BLaER1 treated with 17β-estradiol and CSF1 and Interleukin-3, amounts not matched to agents 10 nM and 100 nM (cell line): ENCODE data around the gene CORO2A.
"Not testable (repeated sequence)": the region's sequence is repeated elsewhere in the genome, so short reads cannot be mapped to it uniquely, and the experiment has no call there.

Source experiments
- H3K27ac ChIP-seq, 11 experiments: shearing (Covaris generic); formaldehyde crosslinking; 2 replicates each; pipeline ENCODE4 v1.8.1; 2022
- H3K27me3 ChIP-seq, 11 experiments: shearing (Covaris generic); formaldehyde crosslinking; 2 replicates each; pipeline ENCODE4 v1.8.1; 2022
- H3K36me3 ChIP-seq, 11 experiments: shearing (Covaris generic); formaldehyde crosslinking; 2 replicates each; pipeline ENCODE4 v1.8.1; 2022
- H3K4me1 ChIP-seq, 10 experiments: shearing (Covaris generic); formaldehyde crosslinking; 2 replicates each; pipeline ENCODE4 v1.8.1; 2022
- H3K4me2 ChIP-seq, 11 experiments: shearing (Covaris generic); formaldehyde crosslinking; 2 replicates each; pipeline ENCODE4 v1.8.1; 2022
- H3K4me3 ChIP-seq, 10 experiments: shearing (Covaris generic); formaldehyde crosslinking; 2 replicates each; pipeline ENCODE4 v1.8.1; 2022
- H3K9ac ChIP-seq, 11 experiments: shearing (Covaris generic); formaldehyde crosslinking; 2 replicates each; pipeline ENCODE4 v1.8.1; 2022
- H3K9me3 ChIP-seq, 11 experiments: shearing (Covaris generic); formaldehyde crosslinking; replicated peaks in 1 of 11; 2 replicates each; pipeline ENCODE4 v1.8.1; 2022
- H4K20me1 ChIP-seq, 11 experiments: shearing (Covaris generic); formaldehyde crosslinking; 2 replicates each; pipeline ENCODE4 v1.8.1; 2022
- Cebpa-rat ChIP-seq, 11 experiments: shearing (Covaris generic); IDR thresholded peaks; 2 replicates each; pipeline ENCODE4 v1.8.1; 2022

Gene CORO2A

GRCh38 chr9:98083566-98084183 lies 108.8 kb downstream of the CORO2A start:
- Histone ChIP-seq H4K20me1 (peaks cover 0 to 58% (median 3%) of the 10 kb centered on the region in 11 experiments; a peak in 7 of 22 replicates), H3K9ac (0 out of 22 replicates have a peak overlapping the region, but pooled peaks of 1 of the 11 experiments have one; percentile 18), H3K4me2 (peak overlapping the region in 3 of 11 experiments; percentile 31 to 51 (median 46); a peak in 4 of 22 replicates), H3K36me3 (peaks cover 65 to 92% (median 81%) of the 10 kb centered on the region in 11 experiments), H3K9me3 (peaks cover 0 to 8% (median 0%) of the 10 kb centered on the region in 11 experiments; a peak in 4 of 22 replicates), H3K4me3 (no peak overlapping the region), H3K27me3 (no peaks in the 10 kb centered on the region), H3K27ac (no peak overlapping the region), H3K4me1 (peaks cover 15 to 39% (median 26%) of the 10 kb centered on the region in 10 experiments)
- no peak for TF ChIP-seq Cebpa-rat (IDR thresholded peaks at IDR 0.05)

GRCh38 chr9:98083061-98083501 lies 109.4 kb downstream of the CORO2A start:
- TF ChIP-seq Cebpa-rat (IDR thresholded peaks at IDR 0.05): no peak
- Histone ChIP-seq H3K36me3 (peaks cover 71 to 97% (median 87%) of the 10 kb centered on the region in 11 experiments), H3K9me3 (peaks cover 0 to 8% (median 0%) of the 10 kb centered on the region in 11 experiments; a peak in 4 of 22 replicates), H3K27ac (no peak overlapping the region; a peak in 1 of 22 replicates), H4K20me1 (peaks cover 0 to 58% (median 3%) of the 10 kb centered on the region in 11 experiments; a peak in 7 of 22 replicates), H3K4me2 (peak overlapping the region in 3 of 11 experiments; percentile 31 to 51 (median 46); a peak in 5 of 22 replicates), H3K9ac (no peak overlapping the region), H3K27me3 (no peaks in the 10 kb centered on the region), H3K4me1 (peaks cover 15 to 39% (median 26%) of the 10 kb centered on the region in 10 experiments), H3K4me3 (no peak overlapping the region)

- Histone ChIP-seq H3K36me3 (peaks cover 83 to 97% (median 89%) of the 10 kb centered on the region in 11 experiments), H3K9ac (peak overlapping the region in 4 of 11 experiments; percentile 20 to 50 (median 44); a peak in 5 of 22 replicates), H3K27ac (peak overlapping the region in 4 of 11 experiments; percentile 15 to 60 (median 35); a peak in 5 of 22 replicates), H3K4me3 (peak overlapping the region in 1 of 10 experiments; percentile 2; a peak in 1 of 20 replicates), H3K9me3 (no peaks in the 10 kb centered on the region), H3K27me3 (no peaks in the 10 kb centered on the region), H4K20me1 (peaks cover 0 to 45% (median 3%) of the 10 kb centered on the region in 11 experiments; a peak in 7 of 22 replicates), H3K4me2 (peak overlapping the region in 5 of 11 experiments; percentile 13 to 55 (median 46); a peak in 8 of 22 replicates), H3K4me1 (peaks cover 12 to 39% (median 20%) of the 10 kb centered on the region in 10 experiments)
- TF ChIP-seq Cebpa-rat (IDR thresholded peaks at IDR 0.05): no peak
These were observed 110.8 kb downstream of the CORO2A start for GRCh38 chr9:98081477-98082219.

- Histone ChIP-seq H3K27me3 (no peaks in the 10 kb centered on the region), H3K4me2 (peak overlapping the region in 4 of 11 experiments; percentile 24 to 55 (median 46); a peak in 7 of 22 replicates), H4K20me1 (peaks cover 0 to 36% (median under 1%) of the 10 kb centered on the region in 11 experiments; a peak in 7 of 22 replicates), H3K4me1 (peaks cover 7 to 41% (median 15%) of the 10 kb centered on the region in 10 experiments), H3K4me3 (no peak overlapping the region), H3K27ac (peak overlapping the region in 3 of 11 experiments; percentile 22 to 60 (median 48); a peak in 4 of 22 replicates), H3K9me3 (no peaks in the 10 kb centered on the region), H3K9ac (peak overlapping the region in 3 of 11 experiments; percentile 42 to 50 (median 46); a peak in 3 of 22 replicates), H3K36me3 (peaks cover 81 to 92% (median 88%) of the 10 kb centered on the region in 11 experiments)
- TF ChIP-seq Cebpa-rat (IDR thresholded peaks at IDR 0.05): no peak
These were observed 111.7 kb downstream of the CORO2A start for GRCh38 chr9:98080780-98081179.

- H3K27ac ChIP-seq: peak overlapping the region in 2 of 11 experiments; percentile 48 to 60; a peak in 1 of 22 replicates
- no peaks in the 10 kb centered on the region for H3K27me3 ChIP-seq
- peaks cover 7 to 46% (median 16%) of the 10 kb centered on the region in 10 experiments; a peak in 19 of 20 replicates for H3K4me1 ChIP-seq
- H3K9ac ChIP-seq: no peak overlapping the region; a peak in 2 of 22 replicates
- H3K4me3 ChIP-seq: no peak overlapping the region
- H3K9me3 ChIP-seq: no peaks in the 10 kb centered on the region
- peak overlapping the region in 1 of 11 experiments; percentile 55; a peak in 1 of 22 replicates for H3K4me2 ChIP-seq
- H3K36me3 ChIP-seq: peaks cover 81 to 90% (median 87%) of the 10 kb centered on the region in 11 experiments
- H4K20me1 ChIP-seq: peaks cover 0 to 32% (median 0%) of the 10 kb centered on the region in 11 experiments; a peak in 6 of 22 replicates
- no peak for TF ChIP-seq Cebpa-rat (IDR thresholded peaks at IDR 0.05)
These were observed 112.1 kb downstream of the CORO2A start for GRCh38 chr9:98080326-98080725.

- H3K9ac ChIP-seq: peak overlapping the region in 1 of 11 experiments; percentile 32; a peak in 1 of 22 replicates
- no peak overlapping the region for H3K27ac ChIP-seq
- H3K4me1 ChIP-seq: peaks cover 16 to 58% (median 29%) of the 10 kb centered on the region in 10 experiments
- H3K27me3 ChIP-seq: no peaks in the 10 kb centered on the region
- H3K4me3 ChIP-seq: no peak overlapping the region
- peaks cover 69 to 76% (median 73%) of the 10 kb centered on the region in 11 experiments for H3K36me3 ChIP-seq
- no peak overlapping the region for H3K4me2 ChIP-seq
- peaks cover 0 to 35% (median 3%) of the 10 kb centered on the region in 11 experiments; a peak in 9 of 22 replicates for H4K20me1 ChIP-seq
- no peaks in the 10 kb centered on the region for H3K9me3 ChIP-seq
- TF ChIP-seq Cebpa-rat (IDR thresholded peaks at IDR 0.05): no peak
These were observed 113.5 kb downstream of the CORO2A start for GRCh38 chr9:98078895-98079294.

GRCh38 chr9:98076514-98076890 lies 115.9 kb downstream of the CORO2A start:
- H3K36me3 ChIP-seq: peaks cover 45 to 68% (median 50%) of the 10 kb centered on the region in 11 experiments
- H3K4me3 ChIP-seq, H3K27ac ChIP-seq, H3K4me2 ChIP-seq, H3K9ac ChIP-seq, H3K27me3 ChIP-seq, H3K9me3 ChIP-seq: not testable (repeated sequence)
- peaks cover 0 to 55% (median 25%) of the 10 kb centered on the region in 11 experiments; a peak in 18 of 22 replicates for H4K20me1 ChIP-seq
- peaks cover 24 to 47% (median 35%) of the 10 kb centered on the region in 10 experiments for H3K4me1 ChIP-seq

GRCh38 chr9:98075332-98075805 lies 117.1 kb downstream of the CORO2A start:
- no peak overlapping the region for H3K4me3 ChIP-seq
- no peaks in the 10 kb centered on the region for H3K27me3 ChIP-seq
- H3K9me3 ChIP-seq: no peaks in the 10 kb centered on the region
- peak overlapping the region in 2 of 11 experiments; percentile 21 to 28; a peak in 1 of 22 replicates for H3K9ac ChIP-seq
- H4K20me1 ChIP-seq: peaks cover 0 to 64% (median 32%) of the 10 kb centered on the region in 11 experiments; a peak in 18 of 22 replicates
- peak overlapping the region in 2 of 11 experiments; percentile 6 to 11; a peak in 3 of 22 replicates for H3K27ac ChIP-seq
- H3K4me2 ChIP-seq: peak overlapping the region; percentile 35 to 58 (median 55); a peak in 19 of 22 replicates
- TF ChIP-seq Cebpa-rat (IDR thresholded peaks at IDR 0.05): no peak
- peaks cover 24 to 39% (median 32%) of the 10 kb centered on the region in 10 experiments for H3K4me1 ChIP-seq
- peaks cover 33 to 62% (median 48%) of the 10 kb centered on the region in 11 experiments for H3K36me3 ChIP-seq
